Amniotic epithelial cell (primary cell): ENCODE measurements around the gene PTMS.

Experiments used
- DNase-seq: peaks from one replicate; pipeline ENCODE4 v3.0.0-alpha.2; 2010; ENCODE audit warnings: low read depth

PTMS gene

GRCh38 chr12:6788972-6789924 lies 23.1 kb downstream of the PTMS start, which contains the start of gene CD4:
TSS of gene CD4 (plus strand) at chr12:6789528. CDS start at chr12:6800139, 10,611 bp downstream.
- no peak for DNase-seq

GRCh38 chr12:6790496-6791150 lies 24.5 kb downstream of the PTMS start:
- DNase-seq: no peak

- DNase-seq: no peak
Observed at GRCh38 chr12:6791931-6792520, 25.9 kb downstream of the PTMS start.

DNA sequence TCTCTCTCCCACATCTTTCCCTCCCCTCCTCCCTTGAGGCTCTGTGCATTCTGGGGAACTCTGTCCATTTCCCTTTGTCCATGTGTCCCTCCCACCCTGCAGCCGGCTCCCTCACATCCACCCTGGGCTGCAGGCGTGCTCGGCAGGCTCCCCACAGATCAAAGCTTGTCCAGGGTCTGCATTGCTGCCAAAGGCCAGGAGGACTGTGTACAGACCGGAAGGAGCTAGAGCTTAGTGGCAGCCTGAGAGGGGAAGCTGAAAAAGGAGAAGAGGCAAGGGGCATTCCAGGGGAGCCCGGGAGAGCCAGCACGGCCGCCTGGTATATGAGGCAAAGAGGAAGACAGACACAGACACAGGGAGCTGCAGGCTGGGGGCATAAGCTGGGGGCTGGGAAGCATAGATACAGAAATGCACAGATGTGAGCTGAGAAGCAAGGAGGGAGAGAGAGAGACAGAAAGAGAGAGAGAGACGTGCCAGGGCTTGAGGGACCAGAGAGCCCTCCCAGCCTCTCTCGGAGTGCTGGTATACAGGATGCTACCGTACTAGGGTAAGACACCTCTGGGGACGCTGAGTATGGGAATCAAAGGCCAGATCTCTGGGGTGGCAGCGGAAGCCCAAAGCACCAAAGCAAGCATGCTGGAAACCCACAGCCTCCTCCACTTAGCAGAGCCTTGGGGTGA lies 26.5 kb downstream of the PTMS start:
- no peak for DNase-seq

DNA sequence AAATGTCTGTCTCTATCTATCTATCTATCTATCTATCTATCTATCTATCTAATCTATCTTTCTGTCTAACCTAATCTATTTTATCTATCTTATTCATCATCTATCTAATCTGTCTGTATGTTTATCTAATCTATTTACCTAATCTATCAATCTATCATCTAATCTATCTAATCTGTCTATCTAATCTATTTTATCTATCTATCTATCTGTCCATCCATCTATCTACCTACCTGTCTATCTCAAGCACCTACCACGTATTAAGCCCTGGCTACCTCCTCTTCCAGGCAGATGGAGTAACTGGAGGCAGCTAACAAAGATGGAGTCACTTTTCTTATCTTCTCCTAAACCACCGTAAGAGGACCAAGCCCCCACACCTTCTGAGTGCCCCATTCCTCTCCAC lies 28.9 kb downstream of the PTMS start:
- DNase-seq: no peak

- DNase-seq: no peak
Observed at GRCh38 chr12:6796576-6796975, 30.4 kb downstream of the PTMS start.

DNA sequence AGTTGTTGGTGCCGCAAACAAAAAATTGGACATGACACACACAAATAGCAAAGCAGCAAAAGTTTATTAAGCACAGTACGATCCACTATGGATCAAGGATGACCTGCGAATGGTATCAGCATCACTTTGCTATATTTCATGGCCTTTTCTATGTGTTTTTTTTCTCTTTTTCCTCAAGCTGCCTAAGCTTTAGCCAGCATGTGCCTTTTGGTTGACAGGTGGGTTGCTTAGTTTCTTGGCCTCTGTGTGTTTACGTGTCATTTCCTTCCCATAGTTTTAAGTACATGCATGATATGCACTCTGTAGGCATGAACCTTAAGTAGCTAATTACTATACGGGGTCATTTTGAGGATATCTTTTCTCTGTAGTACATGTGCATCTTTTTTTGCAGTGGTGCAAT lies 33.0 kb downstream of the PTMS start:
- DNase-seq: no peak

- no peak for DNase-seq
Observed at GRCh38 chr12:6807170-6807569, 41.0 kb downstream of the PTMS start.

- DNase-seq: no peak
Observed at GRCh38 chr12:6809056-6809455, 42.9 kb downstream of the PTMS start.

- DNase-seq: no peak
Observed at GRCh38 chr12:6810758-6811157, 44.6 kb downstream of the PTMS start.

GRCh38 chr12:6813363-6813762 lies 47.2 kb downstream of the PTMS start:
- DNase-seq: no peak

- no peak for DNase-seq
Observed at GRCh38 chr12:6816598-6816997, 50.4 kb downstream of the PTMS start.

DNA sequence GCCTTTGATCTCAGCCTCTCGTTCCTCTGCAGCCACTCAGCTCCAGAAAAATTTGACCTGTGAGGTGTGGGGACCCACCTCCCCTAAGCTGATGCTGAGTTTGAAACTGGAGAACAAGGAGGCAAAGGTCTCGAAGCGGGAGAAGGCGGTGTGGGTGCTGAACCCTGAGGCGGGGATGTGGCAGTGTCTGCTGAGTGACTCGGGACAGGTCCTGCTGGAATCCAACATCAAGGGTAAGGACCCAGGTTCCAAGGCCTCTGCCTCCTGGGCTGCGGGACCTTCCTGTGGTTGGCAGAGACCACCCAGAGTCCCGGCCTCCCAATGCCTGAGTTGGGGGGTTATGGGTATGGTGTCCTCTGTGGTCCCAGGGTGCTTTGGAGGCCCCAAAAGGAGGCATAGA lies 50.9 kb downstream of the PTMS start:
- no peak for DNase-seq

DNA sequence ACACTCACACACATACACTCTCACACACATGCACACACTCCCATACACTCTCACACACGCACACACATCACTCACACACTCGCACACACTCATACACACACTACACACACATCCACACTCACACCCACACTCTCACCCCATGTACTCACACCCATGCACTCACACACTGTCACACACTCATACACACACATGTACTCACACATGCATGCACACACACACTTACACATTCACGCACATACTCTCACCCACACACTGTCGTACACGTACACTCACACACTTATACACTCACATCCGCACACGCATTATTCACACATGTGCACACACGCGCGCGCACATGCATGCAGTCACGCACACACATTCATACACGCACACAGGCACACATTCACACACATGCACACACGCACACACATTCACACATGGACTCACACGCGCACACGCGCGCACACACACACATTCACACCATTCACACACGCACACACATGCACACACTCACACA lies 51.5 kb downstream of the PTMS start:
- DNase-seq: no peak

DNA sequence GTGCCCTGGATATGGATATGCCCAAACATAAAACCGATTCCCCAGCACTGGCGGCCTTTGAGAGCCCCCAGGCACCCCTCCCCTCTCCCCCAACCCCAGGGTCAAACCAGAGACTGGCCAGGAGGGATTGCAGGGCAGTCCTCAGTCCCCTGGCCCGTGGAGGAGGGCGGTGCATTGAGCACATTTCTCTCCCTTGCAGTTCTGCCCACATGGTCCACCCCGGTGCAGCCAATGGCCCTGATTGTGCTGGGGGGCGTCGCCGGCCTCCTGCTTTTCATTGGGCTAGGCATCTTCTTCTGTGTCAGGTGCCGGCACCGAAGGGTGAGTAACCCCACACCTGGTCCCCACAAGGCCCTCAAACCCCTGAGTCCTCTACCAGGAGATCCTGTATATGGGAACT lies 52.1 kb downstream of the PTMS start:
- no peak for DNase-seq

DNA sequence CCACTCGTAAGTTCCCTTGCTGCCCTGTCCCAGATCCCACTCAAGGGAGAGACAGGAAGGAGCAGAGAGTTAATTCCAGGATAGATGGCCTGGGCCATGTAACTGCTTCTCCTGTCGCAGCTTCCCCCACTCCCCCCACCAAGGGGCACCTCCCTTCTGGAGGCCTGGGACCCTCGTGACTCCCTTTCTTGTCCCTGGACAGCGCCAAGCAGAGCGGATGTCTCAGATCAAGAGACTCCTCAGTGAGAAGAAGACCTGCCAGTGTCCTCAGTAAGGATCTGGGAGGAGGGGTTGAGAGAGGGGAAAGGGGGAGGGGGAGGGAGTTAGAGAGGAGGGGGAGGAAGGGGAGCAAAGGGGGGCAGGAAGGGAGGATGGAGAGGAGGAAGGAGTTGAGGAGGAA lies 52.5 kb downstream of the PTMS start:
- DNase-seq: no peak

GRCh38 chr12:6819106-6820030 lies 53.2 kb downstream of the PTMS start:
- no peak for DNase-seq

DNA sequence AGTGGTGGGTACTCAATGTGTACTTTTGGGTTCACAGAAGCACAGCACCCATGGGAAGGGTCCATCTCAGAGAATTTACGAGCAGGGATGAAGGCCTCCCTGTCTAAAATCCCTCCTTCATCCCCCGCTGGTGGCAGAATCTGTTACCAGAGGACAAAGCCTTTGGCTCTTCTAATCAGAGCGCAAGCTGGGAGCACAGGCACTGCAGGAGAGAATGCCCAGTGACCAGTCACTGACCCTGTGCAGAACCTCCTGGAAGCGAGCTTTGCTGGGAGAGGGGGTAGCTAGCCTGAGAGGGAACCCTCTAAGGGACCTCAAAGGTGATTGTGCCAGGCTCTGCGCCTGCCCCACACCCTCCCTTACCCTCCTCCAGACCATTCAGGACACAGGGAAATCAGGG lies 54.0 kb downstream of the PTMS start:
- DNase-seq: no peak
